A549 (cell line): ENCODE data around the gene LDB1. TPM values are rescaled to one million over a fixed set of nuclear protein-coding genes. Genes with fewer than 3 reads are reported as not detected.

ENCODE experiments used
- ATAC-seq, 2 experiments: fragments of 200-7000 bp in 1 of 2; fragments of >200 bp in 1 of 2; cut with Nextera tagmentation in 1 of 2; cut with Tn5 transposase in 1 of 2; 3 replicates each; pipeline versions ENCODE4 v1.8.0 to v1.9.1; 2018 to 2020; ENCODE audit warnings: mild to moderate bottlenecking in 1 of 2, moderate library complexity in 1 of 2
- CTCF ChIA-PET: fragments of 300-600 bp; sonication (Branson Sonifier 250); formaldehyde crosslinking; extraction: SDS; loops from one replicate; lab custom pipeline; 2021; ENCODE audit warnings: antibody characterized with exemption, inconsistent platforms; lab: Yijun Ruan, JAX
- POLR2A ChIA-PET: fragments of 350-600 bp; formaldehyde crosslinking; extraction: SDS; loops from one replicate; lab custom pipeline; 2021; ENCODE audit warnings: antibody characterized with exemption, inconsistent platforms; lab: Yijun Ruan, JAX
- DNase-seq, 2 experiments: peaks; one replicate each; pipeline versions ENCODE4 v3.0.0 to v3.0.0-alpha.2; 2011 to 2016; ENCODE audit warnings: low read depth in 1 of 2, low spot score in 1 of 2
- FAIRE-seq: peaks from 2 replicates; lab custom pipeline; 2011; peaks lifted over from hg19 to GRCh38; lab: Jason Lieb, UNC
- H3K27ac ChIP-seq, 2 experiments: fragments of >200 bp; sonication (Bioruptor Twin); formaldehyde crosslinking; 3 replicates each; pipeline ENCODE4 v1.5.1; 2016 to 2017
- H3K4me1 ChIP-seq: fragments of >200 bp; sonication (Bioruptor Twin); formaldehyde crosslinking; 3 replicates; pipeline ENCODE4 v1.6.1; 2016
- H3K4me2 ChIP-seq: fragments of >200 bp; sonication (Bioruptor Twin); formaldehyde crosslinking; 3 replicates; pipeline ENCODE4 v1.6.1; 2016
- H3K4me3 ChIP-seq: fragments of >200 bp; sonication (Bioruptor Twin); formaldehyde crosslinking; 3 replicates; pipeline ENCODE4 v1.5.1; 2016
- H3K9me3 ChIP-seq: fragments of >200 bp; sonication (Bioruptor Twin); formaldehyde crosslinking; 3 replicates; pipeline ENCODE4 v1.6.1; 2016
- BHLHE40 ChIP-seq: IDR thresholded peaks from 2 replicates; pipeline ENCODE4 v1.6.1; 2012; ENCODE audit warnings: low read depth, low read length, inconsistent platforms
- CHD2 ChIP-seq: fragments of 150-350 bp; IDR thresholded peaks from 2 replicates; pipeline ENCODE4 v1.6.1; 2014; ENCODE audit warnings: low read length; ENCODE audit not compliant: partially characterized antibody
- CHD4 ChIP-seq: fragments of 200-600 bp; sonication (generic); IDR thresholded peaks from 2 replicates; pipeline ENCODE4 v1.6.1; 2016; ENCODE audit warnings: antibody characterized with exemption, mild to moderate bottlenecking, borderline replicate concordance
- CTCF ChIP-seq: fragments of >200 bp; sonication (Bioruptor Twin); formaldehyde crosslinking; IDR thresholded peaks from 3 replicates; pipeline ENCODE4 v1.5.1; 2016
- ELK1 ChIP-seq: fragments of 150-350 bp; IDR thresholded peaks from 2 replicates; pipeline ENCODE4 v1.6.1; 2014; ENCODE audit warnings: low read depth, mild to moderate bottlenecking, low read length
- ESRRA ChIP-seq: fragments of 150-350 bp; IDR thresholded peaks from 2 replicates; pipeline ENCODE4 v1.6.1; 2014; ENCODE audit warnings: mild to moderate bottlenecking, low read length, borderline replicate concordance
- FOSL2 ChIP-seq, 2 experiments: fragments of 450-650 bp in 1 of 2; fragments of >200 bp in 1 of 2; sonication (Bioruptor Twin) in 1 of 2; formaldehyde crosslinking; IDR thresholded peaks; 2 replicates each; pipeline versions ENCODE4 v1.5.0 to v1.6.1; 2016 to 2020; ENCODE audit warnings: mild to moderate bottlenecking in 1 of 2, moderate library complexity in 1 of 2
- GATA3 ChIP-seq: IDR thresholded peaks from 2 replicates; pipeline ENCODE4 v1.6.1; 2012; ENCODE audit warnings: borderline replicate concordance
- KDM1A ChIP-seq: fragments of 200-600 bp; sonication (generic); IDR thresholded peaks from 2 replicates; pipeline ENCODE4 v1.6.1; 2016; ENCODE audit warnings: low read depth, mild to moderate bottlenecking
- KDM5A ChIP-seq: fragments of 200-600 bp; sonication (generic); IDR thresholded peaks from 2 replicates; pipeline ENCODE4 v1.6.1; 2016; ENCODE audit warnings: antibody characterized with exemption, mild to moderate bottlenecking
- MAZ ChIP-seq: fragments of 150-350 bp; IDR thresholded peaks from 2 replicates; pipeline ENCODE4 v1.6.1; 2014; ENCODE audit warnings: antibody characterized with exemption, low read depth, low read length, borderline replicate concordance
- MYC ChIP-seq: IDR thresholded peaks from 2 replicates; pipeline ENCODE4 v1.6.1; 2012; ENCODE audit warnings: mild to moderate bottlenecking, inconsistent platforms, low read length, improper control_type of control experiment, borderline replicate concordance
- SMC3 ChIP-seq: fragments of >200 bp; sonication (Bioruptor Twin); formaldehyde crosslinking; IDR thresholded peaks from 3 replicates; pipeline ENCODE4 v1.6.1; 2018; ENCODE audit warnings: inconsistent platforms
- ZC3H11A ChIP-seq: fragments of 450-650 bp; IDR thresholded peaks from 2 replicates; pipeline ENCODE4 v1.6.1; 2014; ENCODE audit warnings: antibody characterized with exemption, mild to moderate bottlenecking
- ZSCAN20 ChIP-seq: fragments of 250-450 bp; sonication (Bioruptor Pico); IDR thresholded peaks from 2 replicates; pipeline ENCODE4 v1.8.0; 2022; ENCODE audit warnings: mild to moderate bottlenecking, moderate library complexity
- WGBS: methylation state at CpG from one replicate; pipeline ENCODE4 v1.1.6; 2017; ENCODE audit errors: missing lambda C conversion rate; 5-methylcytosine and 5-hydroxymethylcytosine counted together
- polyA plus RNA-seq, 4 experiments: library from polyadenylated mRNA; depleted of rRNA in 3 of 4; stranded (reverse); fragments of >200 nt; fragmentation: RNase III in 1 of 4; extraction: RNeasy Plus Mini Kit Qiagen cat#74134 plus additional on column Dnase treatment in 1 of 4; gene quantifications; 2 replicates in 3 of 4; 3 replicates in 1 of 4; pipeline ENCODE4 v1.2.3, GENCODE V29; 2011 to 2017
- TF ChIP-seq, protein P1 (sequence below): fragments of >200 bp; sonication (Bioruptor Twin); formaldehyde crosslinking; IDR thresholded peaks from 3 replicates; pipeline ENCODE4 v1.6.1; 2016
- TF ChIP-seq, protein P2 (sequence below): fragments of 250-450 bp; sonication (Bioruptor Pico); IDR thresholded peaks from 2 replicates; pipeline ENCODE4 v1.5.0; 2021; ENCODE audit warnings: mild to moderate bottlenecking, moderate library complexity, borderline replicate concordance
- TF ChIP-seq, protein P3 (sequence below): fragments of 250-450 bp; sonication (Bioruptor Pico); IDR thresholded peaks from 2 replicates; pipeline ENCODE4 v1.5.0; 2020; ENCODE audit warnings: low read depth, mild to moderate bottlenecking, moderate library complexity
- TF ChIP-seq, protein P4 (sequence below): IDR thresholded peaks from 2 replicates; pipeline ENCODE4 v1.6.1; 2012; ENCODE audit warnings: low read depth, borderline replicate concordance

Gene LDB1
- polyA plus RNA-seq, 2 of the 4 experiments (the other 2 are of a cell fraction) = 37.2 to 47.0 TPM

DNA sequence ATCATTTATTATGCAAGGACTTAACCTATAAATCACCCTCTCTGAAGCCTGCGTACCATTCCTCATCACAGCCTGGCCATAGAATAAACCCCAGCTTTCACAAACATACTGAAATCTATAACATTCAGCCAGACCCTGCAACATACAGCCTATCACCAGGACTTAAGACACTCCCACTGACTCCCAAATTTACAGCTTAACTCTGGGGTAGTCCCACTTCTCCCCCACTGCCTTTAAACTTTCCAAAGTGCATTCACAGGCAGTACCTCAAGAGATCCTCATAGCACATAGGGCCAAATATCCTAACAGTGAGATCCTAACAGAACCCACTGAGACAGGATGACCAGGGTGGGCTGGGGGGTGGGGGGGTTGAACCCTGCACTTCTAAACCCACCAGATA is 3.5 kb downstream of the LDB1 start (continued):
- no peak for TF ChIP-seq BHLHE40
- TF ChIP-seq, protein P1, sequence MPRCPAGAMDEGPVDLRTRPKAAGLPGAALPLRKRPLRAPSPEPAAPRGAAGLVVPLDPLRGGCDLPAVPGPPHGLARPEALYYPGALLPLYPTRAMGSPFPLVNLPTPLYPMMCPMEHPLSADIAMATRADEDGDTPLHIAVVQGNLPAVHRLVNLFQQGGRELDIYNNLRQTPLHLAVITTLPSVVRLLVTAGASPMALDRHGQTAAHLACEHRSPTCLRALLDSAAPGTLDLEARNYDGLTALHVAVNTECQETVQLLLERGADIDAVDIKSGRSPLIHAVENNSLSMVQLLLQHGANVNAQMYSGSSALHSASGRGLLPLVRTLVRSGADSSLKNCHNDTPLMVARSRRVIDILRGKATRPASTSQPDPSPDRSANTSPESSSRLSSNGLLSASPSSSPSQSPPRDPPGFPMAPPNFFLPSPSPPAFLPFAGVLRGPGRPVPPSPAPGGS = no peak
- TF ChIP-seq, protein P2, sequence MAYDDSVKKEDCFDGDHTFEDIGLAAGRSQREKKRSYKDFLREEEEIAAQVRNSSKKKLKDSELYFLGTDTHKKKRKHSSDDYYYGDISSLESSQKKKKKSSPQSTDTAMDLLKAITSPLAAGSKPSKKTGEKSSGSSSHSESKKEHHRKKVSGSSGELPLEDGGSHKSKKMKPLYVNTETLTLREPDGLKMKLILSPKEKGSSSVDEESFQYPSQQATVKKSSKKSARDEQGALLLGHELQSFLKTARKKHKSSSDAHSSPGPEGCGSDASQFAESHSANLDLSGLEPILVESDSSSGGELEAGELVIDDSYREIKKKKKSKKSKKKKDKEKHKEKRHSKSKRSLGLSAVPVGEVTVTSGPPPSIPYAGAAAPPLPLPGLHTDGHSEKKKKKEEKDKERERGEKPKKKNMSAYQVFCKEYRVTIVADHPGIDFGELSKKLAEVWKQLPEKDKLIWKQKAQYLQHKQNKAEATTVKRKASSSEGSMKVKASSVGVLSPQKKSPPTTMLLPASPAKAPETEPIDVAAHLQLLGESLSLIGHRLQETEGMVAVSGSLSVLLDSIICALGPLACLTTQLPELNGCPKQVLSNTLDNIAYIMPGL (CRISPR knock-in tag) = no peak
- no peak for TF ChIP-seq ZSCAN20 (CRISPR knock-in tag)

GRCh38 chr10:102115775-102116174 is 4.4 kb downstream of the LDB1 start:
- H3K27ac ChIP-seq = peak overlapping the region; percentile 95 to 96
- ATAC-seq (no peak), FAIRE-seq (no peak), DNase-seq (no peak)
- peaks cover 64% of the 10 kb centered on the region for H3K4me1 ChIP-seq
- peak overlapping the region; percentile 99 for H3K4me2 ChIP-seq
- POLR2A ChIA-PET = interaction anchor here (2.0 kb wide), 1 partner anchor 298 kb away, joined by 8 read pairs; the partner anchor contains the start of gene OGA
- CTCF ChIA-PET = interaction anchor here (8.7 kb wide), 1 partner anchor 14 kb away, joined by 55 read pairs; no protein-coding TSS in a partner anchor
- TF ChIP-seq GATA3 = no peak
- no peak for TF ChIP-seq KDM5A
- TF ChIP-seq CHD4 = no peak
- no peak for TF ChIP-seq MYC
- TF ChIP-seq CTCF = no peak
- TF ChIP-seq ELK1 = no peak
- TF ChIP-seq, protein P3, sequence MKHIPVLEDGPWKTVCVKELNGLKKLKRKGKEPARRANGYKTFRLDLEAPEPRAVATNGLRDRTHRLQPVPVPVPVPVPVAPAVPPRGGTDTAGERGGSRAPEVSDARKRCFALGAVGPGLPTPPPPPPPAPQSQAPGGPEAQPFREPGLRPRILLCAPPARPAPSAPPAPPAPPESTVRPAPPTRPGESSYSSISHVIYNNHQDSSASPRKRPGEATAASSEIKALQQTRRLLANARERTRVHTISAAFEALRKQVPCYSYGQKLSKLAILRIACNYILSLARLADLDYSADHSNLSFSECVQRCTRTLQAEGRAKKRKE (CRISPR knock-in tag) = no peak
- no peak for TF ChIP-seq KDM1A
- TF ChIP-seq SMC3 = no peak
- no peak for TF ChIP-seq ZC3H11A
- no peak for TF ChIP-seq FOSL2 (IDR thresholded peaks at IDR 0.05)
- TF ChIP-seq FOSL2 (CRISPR knock-in tag; IDR thresholded peaks at IDR 0.05) = no peak
- no peak for TF ChIP-seq ESRRA
- TF ChIP-seq CHD2 = no peak
- no peak for TF ChIP-seq MAZ
- TF ChIP-seq, protein P4, sequence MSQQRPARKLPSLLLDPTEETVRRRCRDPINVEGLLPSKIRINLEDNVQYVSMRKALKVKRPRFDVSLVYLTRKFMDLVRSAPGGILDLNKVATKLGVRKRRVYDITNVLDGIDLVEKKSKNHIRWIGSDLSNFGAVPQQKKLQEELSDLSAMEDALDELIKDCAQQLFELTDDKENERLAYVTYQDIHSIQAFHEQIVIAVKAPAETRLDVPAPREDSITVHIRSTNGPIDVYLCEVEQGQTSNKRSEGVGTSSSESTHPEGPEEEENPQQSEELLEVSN = no peak
- H3K4me3 ChIP-seq = no peak overlapping the region; the same call in 2 of the 3 replicates
- H3K9me3 ChIP-seq = no peaks in the 10 kb centered on the region
- WGBS = 9% methylated on average over 3 of the region's 3 CpGs
